Right lung (tissue), 5 donors: ENCODE results near the gene PRAC2. TPM values are rescaled to one million over a fixed set of nuclear protein-coding genes. Genes with fewer than 3 reads are reported as not detected.

ENCODE experiments used
- DNase-seq, 2 donors: peaks; one replicate each; pipeline ENCODE4 v3.0.0-alpha.2; 2013
- polyA plus RNA-seq, 5 donors: library from polyadenylated mRNA; unstranded; fragments of 120-200 nt; gene quantifications; one replicate each; pipeline versions ENCODE4 v1.2.1 to v1.2.3, GENCODE V29; 2013; ENCODE audit warnings: inconsistent platforms in 1 of 5, low replicate concordance in 1 of 5; ENCODE audit not compliant: insufficient read length in 5 of 5, insufficient read depth in 1 of 5

PRAC2 gene
- polyA plus RNA-seq, 5 donors: not detected

DNA sequence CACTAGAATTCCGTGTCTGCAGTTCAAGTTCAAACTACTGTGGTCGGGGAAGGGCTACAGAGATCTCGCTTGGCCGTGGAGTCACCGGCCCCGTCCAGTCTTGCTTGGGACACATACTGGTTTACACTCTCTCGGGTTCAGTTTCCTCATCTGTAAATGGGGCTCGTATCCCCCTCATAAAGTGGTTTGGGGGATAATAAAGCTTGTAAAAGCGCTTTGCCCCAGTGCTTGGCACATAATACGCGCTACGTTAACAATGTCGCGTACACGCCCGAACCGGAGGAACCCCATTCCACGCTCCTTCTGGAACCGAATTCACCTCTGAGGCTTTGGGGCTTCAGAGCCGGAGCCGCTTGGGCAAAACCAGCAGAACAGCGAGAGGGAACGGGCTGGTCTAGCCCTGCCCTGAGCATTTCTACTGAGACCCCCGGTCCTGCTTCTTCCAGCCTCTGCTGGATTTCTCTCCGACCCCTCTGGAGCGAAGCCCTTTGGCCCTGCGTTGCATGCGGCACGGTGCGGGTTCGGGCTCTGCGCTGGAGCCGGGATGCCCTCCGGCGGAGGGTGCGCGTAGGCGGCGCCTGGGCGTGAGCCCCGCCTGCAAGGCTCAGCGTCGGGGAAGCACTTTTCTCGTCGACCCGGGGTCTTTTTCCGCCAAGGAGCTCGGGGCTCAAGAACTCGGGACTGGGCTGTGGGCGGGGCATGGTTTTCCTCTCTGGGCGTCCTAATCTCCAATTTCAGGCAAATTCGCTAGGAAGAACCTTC is 31.7 kb downstream of the PRAC2 start:
- no peak for DNase-seq

DNA sequence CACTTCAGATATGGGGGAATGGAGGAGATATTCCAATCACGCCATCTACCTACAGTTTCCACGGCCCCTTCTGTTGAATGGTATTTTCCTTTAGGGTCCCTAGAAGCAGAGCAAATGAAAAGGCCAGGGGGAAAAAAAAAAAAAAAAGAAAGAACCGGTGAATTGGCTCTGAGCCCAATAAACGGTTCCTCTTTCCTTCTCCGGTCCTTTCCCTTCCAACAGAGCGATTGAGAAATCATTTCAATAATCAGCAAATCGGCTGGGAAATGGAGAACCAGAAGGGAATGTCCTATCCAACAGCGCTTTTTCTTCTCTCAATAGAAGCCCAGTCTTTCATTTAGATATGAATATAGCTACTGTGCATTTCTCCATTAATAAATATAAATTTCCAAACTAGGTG is 32.4 kb downstream of the PRAC2 start:
- no peak for DNase-seq

GRCh38 chr17:48756830-48757251 is 33.9 kb downstream of the PRAC2 start:
- DNase-seq: no peak

DNA sequence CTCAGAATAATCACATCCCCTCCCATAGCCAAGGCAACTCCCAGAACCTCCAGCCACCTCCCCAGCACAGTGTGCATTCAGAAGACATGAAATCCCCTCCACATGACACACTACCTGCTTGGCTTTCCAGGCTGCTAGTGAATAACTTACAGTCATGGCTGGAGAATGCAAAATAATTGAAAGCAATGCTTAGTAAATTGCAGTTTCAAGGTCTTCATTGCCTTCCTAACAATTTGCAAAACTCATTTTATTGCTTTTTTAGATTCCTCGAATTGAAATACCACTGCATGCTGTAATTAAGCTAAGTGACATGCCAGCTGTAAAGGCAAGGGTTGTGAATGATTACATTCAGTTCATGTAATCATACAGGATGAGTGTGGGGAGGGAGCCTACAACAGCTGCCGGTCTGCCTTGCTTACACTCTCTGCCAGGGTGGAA is 34.6 kb downstream of the PRAC2 start:
- DNase-seq: no peak

DNA sequence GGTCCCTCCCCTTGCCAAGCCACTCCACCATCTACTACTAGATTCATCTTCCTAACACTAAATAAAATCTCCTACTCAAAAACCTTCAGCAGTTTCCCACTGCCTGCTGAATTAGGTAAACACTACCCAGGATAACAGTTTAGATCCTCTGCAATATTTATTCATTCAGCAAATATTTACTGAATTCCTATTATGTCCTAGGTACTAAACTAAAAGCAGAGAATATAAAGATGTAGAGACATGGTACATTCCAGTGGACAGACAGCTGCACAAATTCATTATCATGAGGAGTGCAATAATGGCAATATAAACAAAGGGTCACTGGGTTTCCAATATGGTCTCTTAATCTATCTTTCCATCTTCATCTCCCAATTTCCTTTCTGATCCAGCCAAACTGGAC is 36.3 kb downstream of the PRAC2 start:
- DNase-seq: no peak

DNA sequence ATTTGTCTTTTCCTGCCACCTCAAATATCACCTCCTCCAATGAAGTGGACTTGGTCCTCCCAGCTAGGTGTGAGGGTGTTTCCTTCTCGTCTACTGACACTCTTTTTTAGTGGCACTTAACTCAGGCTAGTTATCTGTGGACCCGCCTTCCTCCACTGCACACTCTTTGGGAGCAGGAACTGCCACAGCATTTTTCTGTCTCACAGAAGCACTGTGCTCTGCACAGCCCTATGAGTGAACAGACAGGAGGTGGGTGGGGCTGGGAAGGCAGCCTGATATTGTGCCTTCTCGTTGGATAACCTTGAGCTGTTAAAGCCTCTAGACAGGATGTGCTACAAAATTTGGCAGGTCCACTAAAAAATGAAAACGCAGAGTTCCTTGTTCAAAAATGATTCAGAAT is 37.4 kb downstream of the PRAC2 start:
- no peak for DNase-seq

DNA sequence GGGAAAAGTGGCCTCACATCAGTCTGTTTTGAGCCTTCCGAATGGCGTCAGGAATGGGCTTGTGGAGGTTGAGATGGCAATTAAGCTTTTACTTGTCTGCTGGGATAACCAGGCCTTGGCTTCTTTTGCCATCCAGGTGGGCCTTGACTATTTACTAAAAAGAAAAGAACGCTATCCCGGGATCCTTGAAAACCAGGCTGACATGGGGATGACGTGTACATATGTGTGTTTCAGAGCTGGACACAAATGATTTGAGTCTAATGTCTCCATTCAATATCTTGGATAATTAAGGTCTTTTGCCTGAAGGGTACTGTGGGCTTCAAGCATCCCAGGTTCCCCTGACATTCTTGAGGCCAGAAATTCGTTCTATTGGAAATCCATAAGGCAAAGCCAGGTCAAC is 38.1 kb downstream of the PRAC2 start:
- DNase-seq: no peak

DNA sequence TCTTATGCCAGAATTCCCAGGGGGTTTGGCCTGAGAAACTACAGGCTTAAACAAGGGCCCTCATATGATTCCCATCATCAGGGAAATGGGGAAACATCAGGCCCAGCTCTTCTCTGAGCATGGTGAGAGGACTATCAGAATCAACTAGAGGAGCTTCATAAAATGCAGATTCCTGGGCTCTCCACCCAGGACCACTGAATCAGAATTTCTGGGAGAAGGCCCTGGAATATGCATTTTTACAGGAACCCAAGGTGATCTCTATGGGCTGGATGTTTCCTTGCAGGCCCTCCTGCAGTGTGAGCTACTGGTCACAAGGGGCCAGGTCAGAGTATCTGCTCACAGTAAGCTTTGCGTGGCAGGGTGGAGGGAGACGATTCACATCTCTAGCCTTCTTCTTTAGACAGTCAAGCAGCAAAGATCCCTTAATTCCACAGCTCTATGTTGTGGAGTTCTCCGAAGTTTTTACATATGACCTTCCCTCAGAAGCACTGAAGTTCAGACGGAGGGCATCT is 44.3 kb downstream of the PRAC2 start:
- no peak for DNase-seq

DNA sequence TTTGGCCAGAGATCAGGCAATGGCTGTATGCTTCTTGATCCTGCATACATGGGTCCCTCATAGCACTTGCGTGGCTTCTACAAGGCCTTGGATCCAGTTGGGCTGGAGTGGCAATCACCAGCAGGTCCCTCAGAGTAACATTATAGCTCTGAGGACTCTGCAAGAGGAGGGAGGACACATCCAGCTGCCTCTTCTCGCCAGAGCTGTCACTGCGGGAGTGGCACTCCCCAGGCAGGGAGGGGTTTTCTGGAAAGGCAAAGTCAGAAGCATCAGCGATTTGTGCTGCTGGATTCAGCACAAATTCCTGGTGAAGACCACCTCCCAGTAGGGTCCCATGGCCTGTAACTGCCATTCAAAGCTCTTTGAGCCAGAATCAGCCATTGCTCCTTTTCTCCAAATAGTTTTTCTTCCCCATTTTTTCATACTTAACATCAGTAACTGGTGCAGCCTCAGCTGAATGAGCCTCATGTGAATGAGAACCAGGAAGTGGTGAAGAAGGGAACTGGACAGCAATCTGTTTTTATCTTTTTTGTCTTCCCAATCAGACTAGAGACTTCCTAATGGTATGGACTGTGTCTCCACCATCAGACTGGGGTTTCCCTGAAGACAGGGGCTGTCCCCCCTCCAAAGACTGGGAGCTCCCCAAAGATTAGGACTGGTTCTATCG is 46.2 kb downstream of the PRAC2 start:
- no peak for DNase-seq

GRCh38 chr17:48770954-48771353 is 48.0 kb downstream of the PRAC2 start:
- no peak for DNase-seq

DNA sequence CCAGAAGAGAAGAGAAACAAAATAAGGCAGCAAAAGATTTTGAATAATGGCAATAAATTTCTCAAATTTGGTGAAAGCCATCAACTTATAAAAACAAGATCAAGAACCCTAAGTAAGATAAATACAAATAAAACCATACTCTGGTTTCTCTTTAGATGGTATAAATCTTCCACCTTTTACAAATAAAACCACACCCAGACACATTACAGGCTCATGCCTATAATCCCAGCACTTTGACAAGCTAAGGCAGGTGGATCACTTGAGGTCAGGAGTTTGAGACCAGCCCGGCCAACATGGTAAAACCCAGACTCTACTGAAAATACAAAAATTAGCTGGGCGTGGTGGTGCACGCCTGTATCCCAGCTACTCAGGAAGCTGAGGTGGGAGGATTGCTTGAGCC is 50.3 kb downstream of the PRAC2 start:
- no peak for DNase-seq

Other genes starting within 250 kb of the PRAC2 start
- under 1 TPM in 4 of 5 donors, not detected in 1; 0.05 to 0.27 (median 0.16) TPM for gene HOXB1, start 192.2 kb upstream of the PRAC2 start, polyA plus RNA-seq
- 10 to 100 TPM; 25.8 to 37.5 (median 30.0) TPM for gene HOXB2, start 178.1 kb upstream of the PRAC2 start, polyA plus RNA-seq
- gene HOXB4, start 144.8 kb upstream of the PRAC2 start, polyA plus RNA-seq: 10 to 100 TPM; 10.7 to 14.3 (median 12.6) TPM
- gene HOXB3, start 132.9 kb upstream of the PRAC2 start, polyA plus RNA-seq: 10 to 100 TPM; 74.3 to 95.5 (median 89.1) TPM
- gene HOXB5, start 129.4 kb upstream of the PRAC2 start, polyA plus RNA-seq: 10 to 100 TPM; 28.0 to 34.6 (median 29.8) TPM
- 10 to 100 TPM; 11.9 to 14.9 (median 13.3) TPM for gene HOXB6, start 118.2 kb upstream of the PRAC2 start, polyA plus RNA-seq
- gene HOXB7, start 112.2 kb upstream of the PRAC2 start, polyA plus RNA-seq: 1 to 10 TPM; 6.2 to 8.7 (median 7.4) TPM
- under 1 TPM; 0.33 to 0.70 (median 0.48) TPM for gene HOXB8, start 107.9 kb upstream of the PRAC2 start, polyA plus RNA-seq
- under 1 TPM in 1 of 5 donors, not detected in 4; 0.31 TPM for gene HOXB9, start 96.8 kb upstream of the PRAC2 start, polyA plus RNA-seq
- not detected for gene PRAC1, start 667 bp upstream of the PRAC2 start, polyA plus RNA-seq
- under 1 TPM in 1 of 5 donors, not detected in 4; 0.10 TPM for gene HOXB13, start 5.6 kb downstream of the PRAC2 start, polyA plus RNA-seq
- gene TTLL6, start 94.0 kb downstream of the PRAC2 start, polyA plus RNA-seq: 1 to 10 TPM in 4 of 5 donors, under 1 TPM in 1; 0.84 to 1.9 (median 1.6) TPM
- gene CALCOCO2, start 107.8 kb downstream of the PRAC2 start, polyA plus RNA-seq: 100 to 1,000 TPM in 4 of 5 donors, 10 to 100 TPM in 1; 86.0 to 124 (median 118) TPM
- 100 to 1,000 TPM in 1 of 5 donors, 10 to 100 TPM in 4; 78.4 to 114 (median 82.9) TPM for gene ATP5MC1, start 169.6 kb downstream of the PRAC2 start, polyA plus RNA-seq
- 100 to 1,000 TPM in 4 of 5 donors, 10 to 100 TPM in 1; 92.1 to 113 (median 104) TPM for gene UBE2Z, start 185.2 kb downstream of the PRAC2 start, polyA plus RNA-seq
- 10 to 100 TPM; 74.0 to 94.0 (median 79.7) TPM for gene SNF8, start 221.7 kb downstream of the PRAC2 start, polyA plus RNA-seq
- gene GIP, start 245.4 kb downstream of the PRAC2 start, polyA plus RNA-seq: under 1 TPM in 1 of 5 donors, not detected in 4; 0.14 TPM